ENCODE results near the gene AP1S1. TPM values are rescaled to one million over a fixed set of nuclear protein-coding genes. Genes with fewer than 3 reads are reported as not detected.
"Not testable (repeated sequence)": the region's sequence is repeated elsewhere in the genome, so short reads cannot be mapped to it uniquely, and the experiment has no call there.

Gene AP1S1
- total RNA-seq = 10 to 100 TPM; 46.7 to 50.0 TPM

- Mint-ChIP-seq H3K9me3 (no peaks in the 10 kb centered on the region), H3K4me3 (peak within 1 kb of the TSS; percentile 79), H3K36me3 (ENCODE audit: low read depth) (peaks cover 14% of the 10 kb centered on the region), H3K27me3 (peaks cover 13% of the 10 kb centered on the region), H3K4me1 (peaks cover 16% of the 10 kb centered on the region), H3K27ac (no peak within 1 kb of the TSS)
- ChIA-PET CTCF (interaction anchor here (1.0 to 3.1 kb wide), 3 partner anchors 12 to 64 kb away, joined by 3 to 55 read pairs (median 3); partner anchors contain the start of gene ZNHIT1), POLR2A (interaction anchor here (1.0 kb wide), 1 partner anchor 279 kb away, joined by 3 read pairs; the partner anchor contains the start of gene SRRT)
- DNase-seq = peak; percentile 95
Measured at GRCh38 chr7:101153969-101154692, at the start of gene AP1S1. Gene AP1S1 (plus strand): TSS chr7:101154476. CDS start chr7:101154515, 39 bp downstream.

- H3K4me3 Mint-ChIP-seq = no peak overlapping the region
- POLR2A ChIA-PET = interaction anchor here (1.5 kb wide), 1 partner anchor 20 kb away, joined by 4 read pairs; the partner anchor contains the start of gene TRIM56
Measured at GRCh38 chr7:101104799-101105198, 49.5 kb upstream of the AP1S1 start.

GRCh38 chr7:101105248-101105647, 49.0 kb upstream of the AP1S1 start:
- H3K36me3 Mint-ChIP-seq (ENCODE audit: low read depth); DNase-seq; H3K27ac Mint-ChIP-seq; H3K9me3 Mint-ChIP-seq; H3K4me1 Mint-ChIP-seq; H3K4me3 Mint-ChIP-seq: not testable (repeated sequence)
- POLR2A ChIA-PET = interaction anchor here (1.5 kb wide), 1 partner anchor 20 kb away, joined by 4 read pairs; the partner anchor contains the start of gene TRIM56
- H3K27me3 Mint-ChIP-seq = peaks cover 37% of the 10 kb centered on the region
- CTCF ChIA-PET = interaction anchor here (0.8 kb wide), 1 partner anchor 39 kb away, joined by 3 read pairs; no protein-coding TSS in a partner anchor

More at GRCh38 chr7:101104799-101105198, 49.5 kb upstream of the AP1S1 start:
- CTCF ChIA-PET = no interaction called here
- no peak overlapping the region for H3K27ac Mint-ChIP-seq
- H3K27me3 Mint-ChIP-seq = peaks cover 40% of the 10 kb centered on the region
- H3K9me3 Mint-ChIP-seq = no peaks in the 10 kb centered on the region
- H3K4me1 Mint-ChIP-seq = peaks cover 4% of the 10 kb centered on the region
- DNase-seq = no peak
- H3K36me3 Mint-ChIP-seq (ENCODE audit: low read depth) = no peaks in the 10 kb centered on the region

- no peaks in the 10 kb centered on the region for H3K9me3 Mint-ChIP-seq
Measured at GRCh38 chr7:101106386-101106785, 47.9 kb upstream of the AP1S1 start.

GRCh38 chr7:101108330-101108857, 45.9 kb upstream of the AP1S1 start:
- no peaks in the 10 kb centered on the region for H3K4me1 Mint-ChIP-seq
- H3K9me3 Mint-ChIP-seq = no peaks in the 10 kb centered on the region
- POLR2A ChIA-PET = no interaction called here

More at GRCh38 chr7:101106386-101106785, 47.9 kb upstream of the AP1S1 start:
- ChIA-PET POLR2A (interaction anchor here (1.5 kb wide), 1 partner anchor 21 kb away, joined by 4 read pairs; the partner anchor contains the start of gene TRIM56), CTCF (no interaction called here)
- no peak for DNase-seq
- Mint-ChIP-seq H3K36me3 (ENCODE audit: low read depth) (no peaks in the 10 kb centered on the region), H3K4me1 (no peaks in the 10 kb centered on the region), H3K4me3 (no peak overlapping the region), H3K27me3 (peaks cover 25% of the 10 kb centered on the region), H3K27ac (no peak overlapping the region)

GRCh38 chr7:101108961-101109360, 45.3 kb upstream of the AP1S1 start:
- Mint-ChIP-seq H3K4me1 (no peaks in the 10 kb centered on the region), H3K4me3 (no peak overlapping the region), H3K27ac (no peak overlapping the region), H3K27me3 (peaks cover 15% of the 10 kb centered on the region), H3K36me3 (ENCODE audit: low read depth) (no peaks in the 10 kb centered on the region), H3K9me3 (no peaks in the 10 kb centered on the region)
- ChIA-PET CTCF (no interaction called here), POLR2A (interaction anchor here (1.3 kb wide), 1 partner anchor 8 kb away, joined by 3 read pairs; no protein-coding TSS in a partner anchor)
- DNase-seq = no peak

More at GRCh38 chr7:101108330-101108857, 45.9 kb upstream of the AP1S1 start:
- CTCF ChIA-PET = no interaction called here
- no peaks in the 10 kb centered on the region for H3K36me3 Mint-ChIP-seq (ENCODE audit: low read depth)
- H3K27me3 Mint-ChIP-seq = peaks cover 17% of the 10 kb centered on the region
- no peak overlapping the region for H3K27ac Mint-ChIP-seq
- DNase-seq = no peak
- no peak overlapping the region for H3K4me3 Mint-ChIP-seq

- Mint-ChIP-seq H3K27ac (no peak overlapping the region), H3K36me3 (ENCODE audit: low read depth) (no peaks in the 10 kb centered on the region), H3K27me3 (peaks cover 13% of the 10 kb centered on the region), H3K4me3 (no peak overlapping the region), H3K9me3 (no peaks in the 10 kb centered on the region), H3K4me1 (no peaks in the 10 kb centered on the region)
- CTCF ChIA-PET = interaction anchor here (0.8 kb wide), 1 partner anchor 83 kb away, joined by 3 read pairs; no protein-coding TSS in a partner anchor
- no peak for DNase-seq
- POLR2A ChIA-PET = interaction anchor here (1.3 kb wide), 1 partner anchor 8 kb away, joined by 3 read pairs; no protein-coding TSS in a partner anchor
Measured at GRCh38 chr7:101109368-101109767, 44.9 kb upstream of the AP1S1 start.

- no peak for DNase-seq
- Mint-ChIP-seq H3K4me1 (no peaks in the 10 kb centered on the region), H3K27ac (no peak overlapping the region), H3K9me3 (no peaks in the 10 kb centered on the region), H3K27me3 (peaks cover 8% of the 10 kb centered on the region), H3K36me3 (ENCODE audit: low read depth) (no peaks in the 10 kb centered on the region), H3K4me3 (no peak overlapping the region)
- CTCF ChIA-PET = no interaction called here
- POLR2A ChIA-PET = no interaction called here
Measured at GRCh38 chr7:101111261-101111660, 43.0 kb upstream of the AP1S1 start.

- ChIA-PET POLR2A (no interaction called here), CTCF (no interaction called here)
- Mint-ChIP-seq H3K36me3 (ENCODE audit: low read depth) (no peaks in the 10 kb centered on the region), H3K9me3 (no peaks in the 10 kb centered on the region), H3K4me1 (no peaks in the 10 kb centered on the region), H3K27me3 (peaks cover 6% of the 10 kb centered on the region), H3K4me3 (no peak overlapping the region), H3K27ac (no peak overlapping the region)
- no peak for DNase-seq
Measured at GRCh38 chr7:101112233-101112632, 42.0 kb upstream of the AP1S1 start.

- H3K27ac Mint-ChIP-seq; H3K27me3 Mint-ChIP-seq; CTCF ChIA-PET; POLR2A ChIA-PET; H3K36me3 Mint-ChIP-seq (ENCODE audit: low read depth); H3K9me3 Mint-ChIP-seq; H3K4me1 Mint-ChIP-seq; H3K4me3 Mint-ChIP-seq; DNase-seq: not testable (repeated sequence)
Measured at GRCh38 chr7:101113140-101113539, 41.1 kb upstream of the AP1S1 start.

GRCh38 chr7:101113836-101114235, 40.4 kb upstream of the AP1S1 start:
- Mint-ChIP-seq H3K4me3 (no peak overlapping the region), H3K27me3 (peaks cover 3% of the 10 kb centered on the region), H3K9me3 (no peaks in the 10 kb centered on the region), H3K27ac (no peak overlapping the region), H3K36me3 (ENCODE audit: low read depth) (no peaks in the 10 kb centered on the region), H3K4me1 (no peaks in the 10 kb centered on the region)
- ChIA-PET POLR2A (no interaction called here), CTCF (no interaction called here)
- no peak for DNase-seq

- Mint-ChIP-seq H3K4me3 (no peak overlapping the region), H3K36me3 (ENCODE audit: low read depth) (no peaks in the 10 kb centered on the region), H3K27me3 (peaks cover 6% of the 10 kb centered on the region), H3K4me1 (no peaks in the 10 kb centered on the region), H3K27ac (no peak overlapping the region), H3K9me3 (no peaks in the 10 kb centered on the region)
- no peak for DNase-seq
- ChIA-PET POLR2A (no interaction called here), CTCF (no interaction called here)
Measured at GRCh38 chr7:101114492-101114891, 39.8 kb upstream of the AP1S1 start.

- H3K9me3 Mint-ChIP-seq = no peaks in the 10 kb centered on the region
- no peaks in the 10 kb centered on the region for H3K4me1 Mint-ChIP-seq
- ChIA-PET POLR2A (no interaction called here), CTCF (no interaction called here)
- H3K4me3 Mint-ChIP-seq = no peak overlapping the region
- H3K36me3 Mint-ChIP-seq (ENCODE audit: low read depth) = no peaks in the 10 kb centered on the region
- H3K27ac Mint-ChIP-seq = no peak overlapping the region
- H3K27me3 Mint-ChIP-seq = peaks cover 10% of the 10 kb centered on the region
- DNase-seq = no peak
Measured at GRCh38 chr7:101115215-101115614, 39.1 kb upstream of the AP1S1 start.

Measured in activated CD4-positive, alpha-beta memory T cell treated with anti-CD3 and anti-CD28 coated beads, Interleukin-2, amount 10 ng/mL, durations not matched to agents 7 days and 5 days (primary cell).